ENCODE measurements around the gene AMOTL1. TPM values are rescaled to one million over a fixed set of nuclear protein-coding genes. Genes with fewer than 3 reads are reported as not detected.
"Not testable (repeated sequence)": the region's sequence is repeated elsewhere in the genome, so short reads cannot be mapped to it uniquely, and the experiment has no call there.

The AMOTL1 gene
- total RNA-seq, 1 donor from 2014 or later: 29.8 TPM

DNA sequence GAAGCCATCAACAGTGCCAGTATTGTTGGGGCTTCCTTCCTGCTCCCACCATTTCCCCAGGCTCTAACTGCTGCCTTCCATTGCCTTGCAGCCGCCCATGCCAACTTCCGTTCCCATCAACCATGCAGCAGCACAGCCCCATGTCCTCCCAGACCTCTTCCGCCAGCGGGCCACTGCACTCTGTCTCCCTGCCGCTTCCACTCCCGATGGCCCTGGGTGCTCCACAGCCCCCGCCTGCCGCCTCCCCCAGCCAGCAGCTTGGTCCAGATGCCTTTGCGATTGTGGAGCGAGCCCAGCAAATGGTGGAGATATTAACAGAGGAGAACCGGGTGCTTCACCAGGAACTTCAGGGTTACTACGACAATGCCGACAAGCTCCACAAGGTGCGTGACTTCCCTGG is 53.3 kb downstream of the AMOTL1 start:
- DNase-seq (ENCODE audit: low read depth in 2 of 2): peak in 1 of 2 donors; percentile 50

DNA sequence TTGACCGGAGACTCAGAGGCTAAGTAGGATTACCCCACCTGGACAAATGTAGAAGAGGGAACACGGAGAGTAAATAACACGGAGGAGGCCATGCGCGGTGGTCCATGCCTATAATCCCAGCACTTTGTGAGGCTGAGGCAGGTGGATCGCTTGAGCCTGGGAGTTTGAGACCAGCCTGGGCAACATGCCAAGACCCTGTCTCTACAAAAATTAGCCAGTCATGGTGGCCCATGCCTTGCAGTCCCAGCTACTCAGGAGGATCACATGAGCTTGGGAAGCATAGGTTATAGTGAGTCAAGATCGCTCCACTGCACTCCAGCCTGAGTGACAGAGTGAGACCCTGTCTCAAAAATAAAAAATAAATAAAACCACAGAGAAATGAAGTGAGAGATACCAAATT is 53.9 kb downstream of the AMOTL1 start:
- no peak for DNase-seq (ENCODE audit: low read depth in 2 of 2)

DNA sequence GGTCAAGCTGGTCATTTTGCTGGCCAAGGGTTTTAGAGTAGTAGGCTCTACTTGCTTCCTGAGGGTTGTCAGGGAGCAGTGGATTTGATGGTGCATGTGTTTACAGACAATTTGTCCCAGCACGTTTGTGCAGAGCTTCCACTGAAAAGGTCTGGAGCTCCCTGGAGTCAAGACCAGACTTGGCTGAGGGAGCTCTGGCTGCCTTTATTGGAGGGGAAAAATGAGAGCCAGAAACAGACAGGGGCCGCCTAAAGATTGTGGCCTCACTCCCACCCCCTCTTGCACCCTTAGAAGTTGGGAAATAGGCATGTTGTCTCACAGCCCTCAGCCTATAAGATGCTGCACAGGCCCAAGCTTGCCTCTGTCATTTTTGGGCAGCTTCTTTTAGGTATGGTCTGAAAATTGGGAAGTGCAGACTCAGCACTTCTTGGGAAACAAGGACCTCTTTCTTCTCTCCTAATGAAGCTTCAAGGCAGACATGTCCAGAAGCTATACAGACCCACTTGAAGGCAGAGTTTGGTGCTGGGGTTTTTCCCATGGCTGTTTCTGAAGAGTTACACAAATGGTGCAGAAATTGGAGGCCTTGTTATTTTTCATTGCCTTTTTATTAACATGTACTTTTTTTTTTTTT is 55.1 kb downstream of the AMOTL1 start:
- DNase-seq (ENCODE audit: low read depth in 2 of 2): no peak

GRCh38 chr11:94825031-94825430 is 56.9 kb downstream of the AMOTL1 start:
- DNase-seq (ENCODE audit: low read depth in 2 of 2): no peak

- no peak for DNase-seq (ENCODE audit: low read depth in 2 of 2)
These were observed 57.3 kb downstream of the AMOTL1 start for GRCh38 chr11:94825481-94825880.

DNA sequence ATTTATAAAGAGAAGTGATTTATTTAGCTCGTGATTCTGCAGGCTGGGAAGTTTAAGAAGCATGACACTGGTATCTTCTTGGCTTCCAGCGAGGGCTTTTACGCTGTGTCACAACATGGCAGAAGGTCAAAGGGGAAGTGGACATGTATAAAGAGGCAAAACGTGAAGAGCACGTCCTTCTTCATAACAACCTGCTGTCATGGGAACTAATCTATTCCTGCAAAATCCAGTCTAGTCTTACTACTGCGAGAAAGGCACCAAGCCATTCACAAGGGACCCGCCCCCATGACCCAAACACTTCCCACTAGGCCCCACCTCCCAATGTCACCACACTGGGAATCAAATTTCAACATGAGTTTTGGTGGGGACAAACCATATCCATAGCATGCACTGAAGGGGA is 58.3 kb downstream of the AMOTL1 start:
- DNase-seq (ENCODE audit: low read depth in 2 of 2): no peak

GRCh38 chr11:94828088-94828487 is 59.9 kb downstream of the AMOTL1 start:
- no peak for DNase-seq (ENCODE audit: low read depth in 2 of 2)

DNA sequence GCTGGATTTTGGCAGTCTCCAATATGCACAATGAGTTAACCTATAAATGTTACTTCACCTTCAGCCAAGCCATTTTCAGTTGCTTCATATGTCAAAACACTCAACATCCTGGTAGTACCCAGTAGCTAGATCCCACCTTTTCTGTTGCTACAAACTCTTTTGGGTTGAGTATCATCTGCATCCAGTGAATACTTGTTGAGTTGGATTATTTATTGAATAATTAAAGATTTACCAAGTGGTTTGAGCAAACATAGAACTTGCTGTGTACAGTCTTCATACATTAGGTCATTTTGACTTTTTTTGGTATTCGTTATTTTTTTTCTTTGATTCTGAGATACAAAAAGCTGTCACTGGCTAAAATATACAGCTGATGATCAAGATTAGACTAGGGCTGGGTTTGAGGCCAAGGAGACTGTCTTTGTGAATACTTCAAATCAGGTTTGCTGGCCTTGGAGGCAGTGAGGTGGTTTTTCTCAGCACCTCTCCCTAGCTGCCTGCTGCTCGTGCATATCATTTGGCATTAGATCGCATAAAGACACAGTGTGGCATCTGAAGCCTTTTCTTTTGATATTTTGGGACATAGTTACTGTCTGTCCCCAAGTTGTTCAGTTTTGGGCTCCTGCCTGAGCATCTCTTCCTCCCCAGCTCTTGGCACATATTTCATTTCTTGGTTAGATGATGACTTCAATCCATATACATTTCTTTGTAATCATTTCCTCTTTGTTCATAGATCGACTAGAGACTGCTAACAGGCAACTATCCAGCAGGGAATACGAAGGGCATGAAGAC is 62.8 kb downstream of the AMOTL1 start:
- peak in 1 of 2 donors; percentile 24 for DNase-seq (ENCODE audit: low read depth in 2 of 2)

DNA sequence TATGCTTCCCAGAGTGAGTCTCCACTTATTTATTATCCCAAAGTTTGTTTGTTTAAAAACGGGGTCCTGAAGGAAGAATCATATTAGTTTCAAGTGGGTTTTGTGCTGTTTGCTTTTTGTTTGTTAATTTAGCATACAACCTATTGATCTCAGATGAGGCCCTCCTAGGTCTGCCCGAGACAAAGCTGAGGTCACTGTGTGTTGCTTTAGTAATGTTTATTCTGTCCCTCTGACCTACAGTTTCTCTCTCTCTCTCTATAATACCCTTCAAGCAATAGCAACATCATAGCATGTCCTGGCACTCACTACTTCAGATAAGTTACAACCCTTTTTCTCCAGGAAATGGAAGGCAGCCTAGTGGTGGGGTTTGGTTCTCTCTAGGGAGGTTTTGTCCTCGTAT is 63.4 kb downstream of the AMOTL1 start:
- DNase-seq (ENCODE audit: low read depth in 2 of 2): no peak

DNA sequence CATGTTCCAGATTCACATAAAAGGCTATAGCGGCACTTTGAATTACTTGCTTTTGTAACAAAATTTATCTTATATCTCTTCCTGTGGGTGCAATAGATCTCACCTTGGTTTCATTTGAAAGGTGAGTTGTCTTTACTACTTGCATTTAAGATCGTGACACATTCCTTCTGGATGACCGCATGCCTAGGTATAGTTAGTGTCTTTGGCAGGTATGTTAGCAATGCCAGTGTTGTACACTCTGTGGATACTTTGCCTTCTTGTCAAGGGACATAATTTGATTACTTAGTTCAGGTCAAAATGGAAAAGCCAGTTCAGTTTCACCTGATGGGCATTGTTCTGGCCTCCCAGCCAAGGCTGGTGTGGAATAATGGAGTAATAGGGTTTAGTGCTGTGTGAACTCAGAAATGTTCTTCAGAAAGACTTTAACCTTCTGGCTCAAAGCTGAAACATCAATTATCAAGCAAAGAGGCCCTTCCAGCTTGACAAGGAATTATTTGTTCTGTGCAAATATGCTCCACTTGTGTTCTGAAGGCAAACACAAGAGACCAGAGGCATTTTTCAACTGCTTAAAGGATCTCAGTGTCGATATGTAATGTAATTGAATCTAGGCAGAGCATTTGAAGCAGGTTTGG is 64.6 kb downstream of the AMOTL1 start:
- no peak for DNase-seq (ENCODE audit: low read depth in 2 of 2)

DNA sequence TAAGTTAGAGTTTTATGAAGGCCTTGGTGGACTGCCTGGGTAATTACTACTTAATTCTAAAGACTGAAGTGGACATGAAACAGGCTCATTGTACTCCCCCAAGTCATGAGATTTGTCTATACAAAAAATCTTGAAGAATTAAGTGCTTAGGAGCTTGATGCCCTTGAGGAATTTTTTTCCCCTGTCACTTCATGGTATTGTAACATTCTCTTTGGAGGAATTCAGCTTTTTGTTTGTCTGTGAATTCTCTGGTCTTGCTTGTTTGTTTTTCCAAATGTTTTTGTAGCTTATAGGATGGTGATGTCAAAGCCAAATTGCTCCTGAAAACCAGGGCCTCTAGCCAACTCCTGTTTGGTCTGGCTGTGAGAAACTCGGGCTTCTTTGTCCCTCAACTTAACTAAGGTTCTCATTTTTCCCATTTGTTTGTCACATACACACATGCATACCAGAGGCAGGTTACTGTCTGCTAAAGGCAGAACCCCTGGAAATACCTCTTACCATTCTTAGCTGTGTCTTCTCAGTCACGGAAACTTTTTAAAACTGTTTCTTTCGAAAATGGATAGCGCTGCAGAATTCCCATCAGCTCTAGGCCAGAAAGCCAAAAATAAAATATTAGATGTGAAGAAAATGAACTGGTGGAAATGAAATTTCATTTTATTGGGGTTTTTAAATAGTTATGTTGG is 66.9 kb downstream of the AMOTL1 start:
- peak in 1 of 2 donors; percentile 52 for DNase-seq (ENCODE audit: low read depth in 2 of 2)

DNA sequence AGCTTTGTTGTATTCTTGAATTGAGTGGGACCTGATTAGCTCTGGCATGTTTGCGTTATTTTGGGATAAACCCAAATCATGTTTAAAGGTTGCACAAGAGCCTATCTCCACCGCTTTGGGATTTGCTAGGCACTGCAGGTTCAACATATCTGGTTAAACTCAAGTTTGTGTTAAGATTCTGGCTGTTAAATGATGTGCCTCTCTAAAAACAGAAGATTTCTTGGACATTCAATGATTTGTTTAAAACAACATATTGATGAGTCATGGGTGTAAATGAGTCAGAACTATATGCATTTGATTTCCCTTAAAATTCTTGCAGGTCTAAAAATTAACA is 67.4 kb downstream of the AMOTL1 start:
- DNase-seq (ENCODE audit: low read depth in 2 of 2): peak in 1 of 2 donors; percentile 28

GRCh38 chr11:94837317-94837716 is 69.2 kb downstream of the AMOTL1 start:
- DNase-seq (ENCODE audit: low read depth in 2 of 2): no peak

- DNase-seq (ENCODE audit: low read depth in 2 of 2): no peak
These were observed 70.0 kb downstream of the AMOTL1 start for GRCh38 chr11:94838027-94838731.

- DNase-seq (ENCODE audit: low read depth in 2 of 2): no peak
These were observed 72.1 kb downstream of the AMOTL1 start for GRCh38 chr11:94840209-94840608.

DNA sequence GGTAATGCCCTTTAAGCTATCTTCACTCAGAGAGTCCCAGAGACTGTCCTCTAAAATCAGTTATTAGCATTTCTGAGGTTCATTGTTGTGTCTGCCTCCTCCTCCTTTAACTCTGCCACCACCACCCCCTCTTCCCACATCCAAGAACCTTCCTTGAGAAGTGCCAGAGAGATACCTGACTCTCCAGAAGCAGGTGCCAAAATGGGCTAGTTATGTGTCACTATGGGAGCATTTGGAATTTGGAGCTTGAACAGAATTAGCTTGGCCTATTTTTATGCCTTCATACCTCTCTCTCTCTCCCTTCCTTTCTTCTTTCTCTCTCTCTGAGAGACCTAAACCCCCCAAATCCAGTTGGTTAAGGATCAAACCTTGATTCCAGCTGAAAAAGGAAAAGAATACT is 75.9 kb downstream of the AMOTL1 start:
- DNase-seq (ENCODE audit: low read depth in 2 of 2): no peak

DNA sequence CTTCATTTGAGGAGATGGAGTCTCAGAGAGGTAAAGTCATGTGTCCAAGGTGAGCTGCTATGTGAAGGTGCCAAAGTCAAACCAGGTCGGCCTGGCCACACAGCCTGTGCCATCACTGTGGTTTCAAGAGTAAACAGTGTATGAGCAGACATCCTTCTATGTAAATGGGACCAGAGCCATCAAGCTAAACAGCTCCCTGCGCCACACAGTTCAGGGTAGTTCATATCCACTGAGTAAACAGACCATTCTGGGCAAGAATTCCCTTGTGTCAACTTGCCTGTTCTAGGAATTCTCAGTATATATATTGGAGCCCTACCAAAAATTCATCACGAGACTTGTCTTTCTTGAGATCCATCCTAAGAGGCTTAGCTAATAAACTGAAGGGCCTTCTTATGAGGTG is 77.5 kb downstream of the AMOTL1 start:
- DNase-seq (ENCODE audit: low read depth in 2 of 2): no peak

DNA sequence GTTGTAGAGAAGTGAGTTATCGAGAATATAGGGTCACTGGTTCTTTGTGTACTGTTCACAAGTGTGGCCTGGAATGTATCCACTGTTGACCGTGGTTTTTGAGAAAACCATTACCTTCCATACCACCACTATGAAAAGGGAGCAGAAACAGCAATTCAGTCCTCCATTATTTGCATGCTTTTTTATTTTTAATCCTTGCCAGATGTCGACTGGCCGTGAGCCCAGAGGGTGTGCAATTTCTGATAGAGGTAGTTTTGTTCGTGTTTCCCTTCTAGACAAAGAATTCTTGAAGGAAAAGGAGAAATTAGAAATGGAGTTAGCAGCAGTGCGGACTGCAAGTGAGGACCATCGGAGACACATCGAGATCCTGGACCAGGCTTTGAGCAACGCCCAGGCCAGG is 81.7 kb downstream of the AMOTL1 start:
- DNase-seq (ENCODE audit: low read depth in 2 of 2): no peak

DNA sequence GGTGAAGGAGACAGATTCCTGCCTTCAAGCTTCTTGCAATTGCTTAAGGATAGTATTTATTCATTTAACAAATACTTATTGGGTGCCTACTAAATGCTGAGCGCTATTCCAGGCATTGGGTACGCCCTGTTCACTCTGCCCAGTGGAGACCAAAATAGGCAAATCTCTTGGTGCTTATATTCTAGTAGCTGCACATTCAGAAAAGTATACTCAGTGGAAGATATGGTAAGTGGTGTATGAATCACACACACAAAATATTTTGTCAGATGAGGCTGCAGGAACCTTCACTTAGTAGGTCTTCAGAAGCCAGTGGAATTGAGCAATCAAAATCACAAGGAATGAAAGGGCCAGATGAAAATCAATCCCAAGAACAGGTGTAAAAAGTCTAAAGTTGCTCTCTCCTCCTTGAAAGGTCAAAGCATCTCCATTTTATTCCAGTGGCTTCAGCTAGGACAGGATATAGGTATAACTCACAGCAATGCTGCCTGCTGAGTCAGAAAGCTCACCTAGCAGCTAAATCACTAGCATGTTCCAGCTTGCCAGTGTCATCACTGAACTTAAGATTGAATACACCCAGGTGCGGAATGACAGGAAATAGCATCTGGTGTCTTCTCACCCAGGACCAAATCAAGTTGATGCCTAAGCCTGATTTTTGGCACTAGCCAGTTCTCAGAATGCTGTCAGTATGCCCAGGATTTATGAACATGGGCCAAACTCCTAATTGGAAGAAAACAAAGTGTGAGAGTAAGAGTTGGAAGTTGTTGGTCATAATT is 83.9 kb downstream of the AMOTL1 start:
- DNase-seq (ENCODE audit: low read depth in 2 of 2): no peak

DNA sequence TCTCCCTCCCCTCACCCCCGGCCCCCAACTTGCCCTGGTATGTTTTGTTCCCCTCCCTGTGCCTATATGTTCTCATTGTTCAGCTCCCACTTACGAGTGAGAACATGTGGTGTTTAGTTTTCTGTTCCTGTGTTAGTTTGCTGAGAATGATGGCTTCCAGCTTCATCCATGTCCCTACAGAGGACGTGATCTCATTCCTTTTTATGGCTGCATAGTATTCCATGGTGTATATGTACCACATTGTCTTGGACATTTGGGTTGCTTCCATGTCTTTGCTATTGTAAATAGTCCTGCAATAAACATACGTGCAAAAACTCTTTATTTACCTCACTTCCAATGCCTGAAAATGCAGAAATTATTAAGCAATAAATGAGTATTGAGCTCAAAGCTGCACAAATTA is 85.1 kb downstream of the AMOTL1 start:
- DNase-seq (ENCODE audit: low read depth in 2 of 2): not testable (repeated sequence)

DNA sequence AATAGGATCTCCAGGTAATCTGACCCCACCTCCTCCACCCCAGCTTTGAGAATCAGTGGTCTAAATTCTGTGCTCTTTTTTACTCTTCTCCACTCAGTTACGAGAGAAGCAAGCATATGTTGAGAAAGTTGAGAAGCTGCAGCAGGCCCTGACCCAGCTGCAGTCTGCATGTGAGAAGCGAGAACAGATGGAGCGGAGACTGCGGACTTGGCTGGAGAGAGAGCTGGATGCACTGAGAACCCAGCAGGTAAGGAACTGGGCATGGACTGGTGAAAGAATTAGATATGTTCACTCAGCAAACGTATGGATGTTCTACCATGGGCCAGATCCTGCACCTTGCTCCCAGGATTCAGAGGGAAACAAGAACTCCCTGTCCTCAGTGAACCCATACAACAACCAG is 85.7 kb downstream of the AMOTL1 start:
- DNase-seq (ENCODE audit: low read depth in 2 of 2): no peak

Data from lung microvascular endothelial cell (primary cell).